ENCODE measurements around the gene UBE2M. TPM values are rescaled to one million over a fixed set of nuclear protein-coding genes. Genes with fewer than 3 reads are reported as not detected.

The UBE2M gene
- total RNA-seq, 2 donors from 2014 or later = 17.1 to 18.9 TPM

GRCh38 chr19:58519087-58519354 is 39.4 kb downstream of the UBE2M start:
- H3K4me1 ChIP-seq (ENCODE audit: control insufficient read depth in 1 of 2, low read depth in 2 of 2) = peaks cover 13 to 32% of the 10 kb centered on the region in 2 donors
- ATAC-seq (ENCODE audit: insufficient number of reproducible peaks, low FRiP score, low read depth) (peak; percentile 37), DNase-seq (ENCODE audit: low spot score) (no peak)
- peak overlapping the region; percentile 94 to 98 for H3K27ac ChIP-seq
- no peaks in the 10 kb centered on the region for H3K9me3 ChIP-seq
- H3K36me3 ChIP-seq = peaks cover 21% of the 10 kb centered on the region
- H3K4me3 ChIP-seq = peak overlapping the region; percentile 97
- no peaks in the 10 kb centered on the region for H3K27me3 ChIP-seq (replicated peaks; ENCODE audit: insufficient read depth)
- no peak for TF ChIP-seq CTCF (IDR thresholded peaks at IDR 0.05)

- no peak for TF ChIP-seq CTCF (IDR thresholded peaks at IDR 0.05)
- Histone ChIP-seq H3K27me3 (replicated peaks; ENCODE audit: insufficient read depth) (no peaks in the 10 kb centered on the region), H3K9me3 (no peaks in the 10 kb centered on the region), H3K27ac (peak overlapping the region; percentile 94 to 98), H3K36me3 (peaks cover 21% of the 10 kb centered on the region), H3K4me1 (ENCODE audit: control insufficient read depth in 1 of 2, low read depth in 2 of 2) (peaks cover 13 to 37% of the 10 kb centered on the region in 2 donors), H3K4me3 (peak overlapping the region; percentile 97)
- DNase-seq (ENCODE audit: low spot score) (no peak), ATAC-seq (ENCODE audit: insufficient number of reproducible peaks, low FRiP score, low read depth) (no peak)
Observed at GRCh38 chr19:58518256-58519086, 39.9 kb downstream of the UBE2M start.

GRCh38 chr19:58516964-58517833 is 41.2 kb downstream of the UBE2M start:
- no peak for TF ChIP-seq CTCF (IDR thresholded peaks at IDR 0.05)
- H3K4me3 ChIP-seq = no peak overlapping the region
- peaks cover 13 to 38% of the 10 kb centered on the region in 2 donors for H3K4me1 ChIP-seq (ENCODE audit: control insufficient read depth in 1 of 2, low read depth in 2 of 2)
- ATAC-seq (ENCODE audit: insufficient number of reproducible peaks, low FRiP score, low read depth) (no peak), DNase-seq (ENCODE audit: low spot score) (no peak)
- H3K27ac ChIP-seq = no peak overlapping the region
- H3K27me3 ChIP-seq (replicated peaks; ENCODE audit: insufficient read depth) = no peaks in the 10 kb centered on the region
- H3K36me3 ChIP-seq = peaks cover 21% of the 10 kb centered on the region
- H3K9me3 ChIP-seq = no peaks in the 10 kb centered on the region

GRCh38 chr19:58516246-58516836 is 42.1 kb downstream of the UBE2M start:
- Histone ChIP-seq H3K27me3 (replicated peaks; ENCODE audit: insufficient read depth) (no peaks in the 10 kb centered on the region), H3K9me3 (no peaks in the 10 kb centered on the region), H3K4me3 (no peak overlapping the region), H3K27ac (no peak overlapping the region), H3K36me3 (peaks cover 21% of the 10 kb centered on the region), H3K4me1 (ENCODE audit: control insufficient read depth in 1 of 2, low read depth in 2 of 2) (peaks cover 13 to 38% of the 10 kb centered on the region in 2 donors)
- TF ChIP-seq CTCF (IDR thresholded peaks at IDR 0.05) = no peak
- no peak for DNase-seq (ENCODE audit: low spot score)
- no peak for ATAC-seq (ENCODE audit: insufficient number of reproducible peaks, low FRiP score, low read depth)

GRCh38 chr19:58515259-58515658 is 43.2 kb downstream of the UBE2M start:
- H3K4me3 ChIP-seq = no peak overlapping the region
- H3K36me3 ChIP-seq = peaks cover 21% of the 10 kb centered on the region
- TF ChIP-seq CTCF (IDR thresholded peaks at IDR 0.05) = no peak
- no peak overlapping the region for H3K27ac ChIP-seq
- H3K27me3 ChIP-seq (replicated peaks; ENCODE audit: insufficient read depth) = no peaks in the 10 kb centered on the region
- DNase-seq (ENCODE audit: low spot score) = no peak
- peaks cover 13 to 33% of the 10 kb centered on the region in 2 donors for H3K4me1 ChIP-seq (ENCODE audit: control insufficient read depth in 1 of 2, low read depth in 2 of 2)
- H3K9me3 ChIP-seq = no peaks in the 10 kb centered on the region
- ATAC-seq (ENCODE audit: insufficient number of reproducible peaks, low FRiP score, low read depth) = no peak
